HL-60 (cell line): ENCODE results near the gene SART3.

Source experiments
- DNase-seq, 2 experiments: peaks; one replicate each; pipeline ENCODE4 v3.0.0-alpha.2; 2010 to 2020; ENCODE audit warnings: low read depth in 1 of 2, low spot score in 1 of 2
- H3K27ac ChIP-seq: fragments of 250-450 bp; sonication (Bioruptor Pico); replicated peaks from 2 replicates; pipeline ENCODE4 v1.5.1; 2020; ENCODE audit warnings: mild to moderate bottlenecking, moderate library complexity
- H3K27me3 ChIP-seq: fragments of 250-450 bp; sonication (Bioruptor Pico); 2 replicates; pipeline ENCODE4 v1.5.1; 2021; ENCODE audit warnings: mild to moderate bottlenecking, moderate library complexity; ENCODE audit not compliant: insufficient read depth, poor library complexity, severe bottlenecking
- H3K4me3 ChIP-seq: replicated peaks from 2 replicates; pipeline ENCODE4 v1.5.1; 2011; ENCODE audit warnings: mild to moderate bottlenecking, control low read depth, low read length; ENCODE audit not compliant: insufficient read depth
- CTCF ChIP-seq: IDR thresholded peaks from one replicate; pipeline ENCODE4 v1.5.1; 2011; ENCODE audit warnings: low read length, control low read depth, inconsistent platforms; ENCODE audit not compliant: insufficient read depth
- GABPA ChIP-seq: IDR thresholded peaks from 2 replicates; pipeline ENCODE4 v1.6.1; 2012; ENCODE audit warnings: low read depth
- POLR2AphosphoS5 ChIP-seq: IDR thresholded peaks from 2 replicates; pipeline ENCODE4 v1.6.1; 2012; ENCODE audit warnings: low read depth
- REST ChIP-seq: IDR thresholded peaks from 2 replicates; pipeline ENCODE4 v1.6.1; 2012; ENCODE audit warnings: low read depth; ENCODE audit not compliant: insufficient replicate concordance
- SPI1 ChIP-seq: IDR thresholded peaks from 2 replicates; pipeline ENCODE4 v1.6.1; 2012; ENCODE audit warnings: low read depth, mild to moderate bottlenecking, borderline replicate concordance

The SART3 gene

GRCh38 chr12:108600702-108601007 lies 39.7 kb upstream of the SART3 start:
- Histone ChIP-seq H3K27me3 (no peaks in the 10 kb centered on the region), H3K4me3 (no peak overlapping the region), H3K27ac (no peak overlapping the region)
- TF ChIP-seq GABPA: no peak
- TF ChIP-seq REST: no peak
- no peak for TF ChIP-seq SPI1
- no peak for DNase-seq

GRCh38 chr12:108599948-108600701 lies 39.2 kb upstream of the SART3 start:
- no peak overlapping the region for H3K4me3 ChIP-seq
- TF ChIP-seq REST (no peak), SPI1 (no peak), POLR2AphosphoS5 (no peak), CTCF (no peak), GABPA (no peak)
- no peaks in the 10 kb centered on the region for H3K27me3 ChIP-seq
- no peak overlapping the region for H3K27ac ChIP-seq
- DNase-seq: no peak

GRCh38 chr12:108599541-108599940 lies 38.6 kb upstream of the SART3 start:
- Histone ChIP-seq H3K27me3 (no peaks in the 10 kb centered on the region), H3K4me3 (no peak overlapping the region), H3K27ac (no peak overlapping the region)
- no peak for DNase-seq
- no peak for TF ChIP-seq REST
- TF ChIP-seq CTCF: no peak
- TF ChIP-seq POLR2AphosphoS5: no peak
- no peak for TF ChIP-seq SPI1
- TF ChIP-seq GABPA: no peak
